Gastroesophageal sphincter (tissue), 4 donors: ENCODE data around the gene SPG21. TPM values are rescaled to one million over a fixed set of nuclear protein-coding genes. Genes with fewer than 3 reads are reported as not detected.

Experiments
- ATAC-seq: fragments of 150-250 bp; one replicate; pipeline ENCODE4 v1.9.1; 2016; ENCODE audit warnings: mild to moderate bottlenecking, moderate library complexity
- H3K27ac ChIP-seq, 4 donors: fragments of 200-600 bp; sonication (generic) in 3 of 4; 1 replicate in 3 of 4; 2 replicates in 1 of 4; pipeline ENCODE4 v1.5.1; 2016 to 2019
- H3K27me3 ChIP-seq: fragments of 200-600 bp; sonication (generic); one replicate; pipeline ENCODE4 v1.5.1; 2019
- H3K36me3 ChIP-seq, 2 donors: fragments of 200-600 bp; sonication (generic); one replicate each; pipeline ENCODE4 v1.5.1; 2019; ENCODE audit warnings: control low read depth in 1 of 2
- H3K4me1 ChIP-seq, 3 donors: fragments of 200-600 bp; sonication (generic); 1 replicate in 2 of 3; 2 replicates in 1 of 3; pipeline ENCODE4 v1.5.1; 2016 to 2019; ENCODE audit warnings: control low read depth in 2 of 3
- H3K4me3 ChIP-seq, 2 donors: fragments of 200-600 bp; sonication (generic); one replicate each; pipeline ENCODE4 v1.5.1; 2019; ENCODE audit warnings: mild to moderate bottlenecking in 1 of 2, moderate library complexity in 1 of 2
- H3K9me3 ChIP-seq, 3 donors: fragments of 200-600 bp; sonication (generic); one replicate each; pipeline ENCODE4 v1.5.1; 2017 to 2019; ENCODE audit warnings: control low read depth in 2 of 3
- EP300 ChIP-seq: sonication (generic); formaldehyde crosslinking; IDR thresholded peaks from one replicate; pipeline ENCODE4 v1.6.1; 2017; ENCODE audit warnings: antibody characterized with exemption, mild to moderate bottlenecking
- POLR2A ChIP-seq, 2 donors: fragments of 450-650 bp; IDR thresholded peaks; one replicate each; pipeline ENCODE4 v1.6.1; 2017; ENCODE audit warnings: antibody characterized with exemption in 2 of 2, mild to moderate bottlenecking in 2 of 2, moderate library complexity in 1 of 2
- POLR2AphosphoS5 ChIP-seq: sonication (generic); formaldehyde crosslinking; IDR thresholded peaks from one replicate; pipeline ENCODE4 v1.6.1; 2017; ENCODE audit warnings: antibody characterized with exemption
- WGBS, 2 donors: methylation state at CpG; one replicate each; pipeline ENCODE4 v1.1.5; 2018; ENCODE audit warnings: low coverage in 1 of 2; 5-methylcytosine and 5-hydroxymethylcytosine counted together
- total RNA-seq, 4 donors: library from RNA; depleted of rRNA; stranded (reverse); fragments of >200 nt; gene quantifications; one replicate each; pipeline ENCODE4 v1.1.0, GENCODE V29; 2016
- TF ChIP-seq, protein P1 (sequence below), 4 experiments: fragments of 200-600 bp in 2 of 4; fragments of 450-650 bp in 2 of 4; sonication (generic) in 1 of 4; IDR thresholded peaks; one replicate each; pipeline ENCODE4 v1.5.1; 2017 to 2019; ENCODE audit warnings: antibody characterized with exemption in 4 of 4, mild to moderate bottlenecking in 2 of 4, moderate library complexity in 2 of 4

Gene SPG21
- total RNA-seq, 4 donors from 2014 or later, result 79.1 to 94.9 (median 86.9) TPM

GRCh38 chr15:65004993-65005392 is 15.3 kb upstream of the SPG21 start:
- no peaks in the 10 kb centered on the region for H3K27me3 ChIP-seq
- no peak overlapping the region for H3K27ac ChIP-seq
- peaks cover 0 to 72% of the 10 kb centered on the region in 2 donors for H3K36me3 ChIP-seq
- H3K4me3 ChIP-seq, result no peak overlapping the region
- no peak for ATAC-seq
- no peak for TF ChIP-seq POLR2AphosphoS5
- no peak for TF ChIP-seq POLR2A (IDR thresholded peaks at IDR 0.05)
- TF ChIP-seq, protein P1, sequence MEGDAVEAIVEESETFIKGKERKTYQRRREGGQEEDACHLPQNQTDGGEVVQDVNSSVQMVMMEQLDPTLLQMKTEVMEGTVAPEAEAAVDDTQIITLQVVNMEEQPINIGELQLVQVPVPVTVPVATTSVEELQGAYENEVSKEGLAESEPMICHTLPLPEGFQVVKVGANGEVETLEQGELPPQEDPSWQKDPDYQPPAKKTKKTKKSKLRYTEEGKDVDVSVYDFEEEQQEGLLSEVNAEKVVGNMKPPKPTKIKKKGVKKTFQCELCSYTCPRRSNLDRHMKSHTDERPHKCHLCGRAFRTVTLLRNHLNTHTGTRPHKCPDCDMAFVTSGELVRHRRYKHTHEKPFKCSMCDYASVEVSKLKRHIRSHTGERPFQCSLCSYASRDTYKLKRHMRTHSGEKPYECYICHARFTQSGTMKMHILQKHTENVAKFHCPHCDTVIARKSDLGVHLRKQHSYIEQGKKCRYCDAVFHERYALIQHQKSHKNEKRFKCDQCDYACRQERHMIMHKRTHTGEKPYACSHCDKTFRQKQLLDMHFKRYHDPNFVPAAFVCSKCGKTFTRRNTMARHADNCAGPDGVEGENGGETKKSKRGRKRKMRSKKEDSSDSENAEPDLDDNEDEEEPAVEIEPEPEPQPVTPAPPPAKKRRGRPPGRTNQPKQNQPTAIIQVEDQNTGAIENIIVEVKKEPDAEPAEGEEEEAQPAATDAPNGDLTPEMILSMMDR (IDR thresholded peaks at IDR 0.05), result no peak
- no peak for TF ChIP-seq EP300
- WGBS, 2 donors, result 83 to 86% methylated on average over 2 to 3 of the region's 3 CpGs
- no peaks in the 10 kb centered on the region for H3K9me3 ChIP-seq
- H3K4me1 ChIP-seq, result no peaks in the 10 kb centered on the region

DNA sequence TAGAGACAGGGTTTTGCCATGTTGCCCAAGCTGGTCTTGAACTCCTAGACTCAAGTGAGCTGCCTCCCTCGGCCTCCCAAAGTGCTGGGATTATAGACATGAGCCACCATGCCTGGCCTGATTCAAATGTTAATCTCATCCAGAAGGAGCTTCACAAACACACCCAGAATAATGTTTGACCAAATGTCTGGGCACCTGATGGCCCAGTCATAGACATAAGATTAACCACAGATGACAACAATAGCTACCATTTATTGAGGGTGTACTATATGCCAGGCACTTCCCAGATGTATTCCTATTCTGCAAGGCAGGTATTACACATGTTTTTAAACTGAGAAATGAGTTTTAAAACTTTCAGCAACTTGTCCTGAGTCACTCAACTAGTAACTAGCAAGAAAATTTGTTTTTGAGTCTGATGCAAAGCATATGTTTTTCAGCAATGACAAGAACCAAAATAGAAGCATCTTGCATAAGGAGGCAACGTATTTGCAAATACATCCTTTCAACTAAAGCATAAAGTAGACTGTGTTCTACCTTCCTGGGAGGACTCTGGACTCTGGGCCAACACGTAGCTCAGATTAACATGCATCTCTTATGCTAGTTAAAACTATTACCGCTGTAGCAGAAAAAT is 8.1 kb upstream of the SPG21 start:
- TF ChIP-seq POLR2A (IDR thresholded peaks at IDR 0.05), result no peak
- no peak for TF ChIP-seq EP300
- TF ChIP-seq, protein P1 (IDR thresholded peaks at IDR 0.05), result no peak
- no peak for TF ChIP-seq POLR2AphosphoS5
- no peaks in the 10 kb centered on the region for H3K27me3 ChIP-seq

DNA sequence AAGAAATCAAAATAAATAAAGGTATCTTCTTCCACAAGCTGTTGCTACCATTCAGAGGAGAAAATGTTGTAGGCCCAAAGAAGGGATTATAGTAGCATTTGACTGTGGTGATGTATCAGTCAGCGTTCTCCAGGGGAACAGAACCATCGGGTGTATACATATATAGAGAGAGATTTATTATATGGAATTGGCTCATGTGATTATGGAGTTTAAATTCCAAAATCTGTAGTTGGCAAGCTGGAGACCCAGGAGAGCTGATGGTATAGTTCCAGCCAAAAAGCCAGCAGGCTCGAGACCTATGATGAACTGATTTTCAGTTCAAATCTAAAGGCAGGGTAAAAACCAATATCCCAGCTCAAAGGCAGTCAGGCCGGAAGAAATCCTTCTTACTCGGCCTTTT is 7.4 kb upstream of the SPG21 start:
- no peak overlapping the region for H3K4me3 ChIP-seq
- no peaks in the 10 kb centered on the region for H3K9me3 ChIP-seq
- peaks cover 0 to 13% of the 10 kb centered on the region in 2 donors for H3K36me3 ChIP-seq
- no peak for TF ChIP-seq EP300
- TF ChIP-seq, protein P1 (IDR thresholded peaks at IDR 0.05), result no peak
- TF ChIP-seq POLR2A (IDR thresholded peaks at IDR 0.05), result no peak
- TF ChIP-seq POLR2AphosphoS5, result no peak
- no peaks in the 10 kb centered on the region for H3K27me3 ChIP-seq
- 57 to 73% methylated on average over 4 to 5 of the region's 5 CpGs for WGBS, 2 donors
- no peaks in the 10 kb centered on the region for H3K4me1 ChIP-seq
- ATAC-seq, result no peak
- H3K27ac ChIP-seq, result no peak overlapping the region

More for the DNA sequence above, 8.1 kb upstream of the SPG21 start:
- Histone ChIP-seq H3K36me3 (peaks cover 0 to 21% of the 10 kb centered on the region in 2 donors), H3K27ac (no peak overlapping the region), H3K4me1 (no peaks in the 10 kb centered on the region), H3K9me3 (no peaks in the 10 kb centered on the region), H3K4me3 (no peak overlapping the region)
- WGBS, 2 donors, result 75 to 85% methylated on average over 3 of the region's 4 CpGs
- no peak for ATAC-seq

DNA sequence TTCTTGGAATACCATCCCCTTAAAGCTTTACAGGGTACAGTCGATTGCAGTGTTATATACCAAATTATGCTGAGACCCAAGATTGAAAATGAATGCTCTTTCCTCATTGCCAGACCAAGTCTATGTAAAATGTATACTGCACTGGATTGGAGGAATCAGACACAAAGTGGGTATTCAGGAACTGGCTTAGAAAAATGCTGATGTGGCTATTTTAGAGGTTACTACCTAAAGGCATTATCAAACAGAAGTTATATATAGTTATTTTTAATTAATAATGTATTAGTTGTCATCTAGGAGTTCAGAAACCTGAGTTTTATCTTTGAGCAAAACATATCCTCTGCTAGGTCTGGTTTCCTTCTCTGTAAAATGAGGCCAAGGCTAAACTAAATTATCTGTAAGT is 3.6 kb upstream of the SPG21 start:
- WGBS, 2 donors, result 30 to 42% methylated on average over 1 of the region's 1 CpG

More for the DNA sequence above, 3.6 kb upstream of the SPG21 start:
- Histone ChIP-seq H3K9me3 (no peaks in the 10 kb centered on the region), H3K27me3 (no peaks in the 10 kb centered on the region), H3K27ac (no peak overlapping the region), H3K4me1 (peaks cover 0 to 18% (median 3%) of the 10 kb centered on the region in 3 donors), H3K36me3 (no peaks in the 10 kb centered on the region), H3K4me3 (no peak overlapping the region)
- ATAC-seq, result no peak
- TF ChIP-seq POLR2AphosphoS5, result no peak
- no peak for TF ChIP-seq POLR2A (IDR thresholded peaks at IDR 0.05)
- TF ChIP-seq, protein P1 (IDR thresholded peaks at IDR 0.05), result no peak
- TF ChIP-seq EP300, result no peak
